Fibroblast of skin of left biceps (primary cell): Measurements from ENCODE around the gene ACBD6.
A peak's percentile ranks its signal among the peaks of the same experiment; 100 is the strongest.

Source experiments
- DNase-seq, 2 experiments: peaks; one replicate each; pipeline ENCODE4 v3.0.0-alpha.2; 2013; ENCODE audit warnings: low read depth in 2 of 2

The ACBD6 gene

GRCh38 chr1:180295999-180296398 lies 206.4 kb downstream of the ACBD6 start:
- DNase-seq, result no peak

GRCh38 chr1:180294711-180295110 lies 207.7 kb downstream of the ACBD6 start:
- no peak for DNase-seq

- no peak for DNase-seq
Measured at GRCh38 chr1:180291004-180291403, 211.4 kb downstream of the ACBD6 start.

GRCh38 chr1:180290265-180291001 lies 211.9 kb downstream of the ACBD6 start:
- DNase-seq, result no peak

GRCh38 chr1:180288940-180289339 lies 213.4 kb downstream of the ACBD6 start:
- no peak for DNase-seq

GRCh38 chr1:180287988-180288705 lies 214.2 kb downstream of the ACBD6 start:
- DNase-seq, result no peak

GRCh38 chr1:180286417-180286816 lies 216.0 kb downstream of the ACBD6 start:
- DNase-seq, result no peak

GRCh38 chr1:180283098-180283497 lies 219.3 kb downstream of the ACBD6 start:
- no peak for DNase-seq

- DNase-seq, result no peak
Measured at GRCh38 chr1:180282401-180283044, 219.9 kb downstream of the ACBD6 start.

GRCh38 chr1:180281490-180281889 lies 220.9 kb downstream of the ACBD6 start:
- no peak for DNase-seq

- no peak for DNase-seq
Measured at GRCh38 chr1:180280617-180281016, 221.8 kb downstream of the ACBD6 start.

GRCh38 chr1:180279651-180280050 lies 222.7 kb downstream of the ACBD6 start:
- DNase-seq, result no peak

- DNase-seq, result no peak
Measured at GRCh38 chr1:180278596-180279395, 223.6 kb downstream of the ACBD6 start.

- DNase-seq, result no peak
Measured at GRCh38 chr1:180278194-180278515, 224.2 kb downstream of the ACBD6 start.

GRCh38 chr1:180277476-180278193 lies 224.7 kb downstream of the ACBD6 start:
- DNase-seq, result no peak

GRCh38 chr1:180275726-180276125 lies 226.7 kb downstream of the ACBD6 start:
- DNase-seq, result no peak

GRCh38 chr1:180274221-180274620 lies 228.2 kb downstream of the ACBD6 start:
- no peak for DNase-seq

- DNase-seq, result no peak
Measured at GRCh38 chr1:180273066-180273465, 229.3 kb downstream of the ACBD6 start.

GRCh38 chr1:180272395-180272794 lies 230.0 kb downstream of the ACBD6 start:
- DNase-seq, result no peak

- DNase-seq, result peak; percentile 39 to 41
Measured at GRCh38 chr1:180271272-180272255, 230.8 kb downstream of the ACBD6 start.
